T-helper 17 cell (primary cell): ENCODE measurements around the gene INCA1. TPM values are rescaled to one million over a fixed set of nuclear protein-coding genes. Genes with fewer than 3 reads are reported as not detected.
A peak's percentile ranks its signal among the peaks of the same experiment; 100 is the strongest.

ENCODE experiments used
- ATAC-seq: fragments of 150-1000 bp; cut with Tn5 transposase; 2 replicates; pipeline ENCODE4 v1.10.0; 2021; ENCODE audit warnings: mild to moderate bottlenecking, moderate library complexity
- DNase-seq, 3 donors: peaks; one replicate each; pipeline versions ENCODE4 v3.0.0 to v3.0.0-alpha.2; 2020 to 2021
- H3K9me3 ChIP-seq: one replicate; pipeline ENCODE4 v1.7.0; 2013; ENCODE audit warnings: low read length, mild to moderate bottlenecking; ENCODE audit not compliant: control insufficient read depth, poor library complexity, severe bottlenecking
- H3K27ac Mint-ChIP-seq: one replicate; pipeline ENCODE4 v1.8.0; 2022; ENCODE audit warnings: mild to moderate bottlenecking, moderate library complexity, mixed read lengths
- H3K27me3 Mint-ChIP-seq: one replicate; pipeline ENCODE4 v1.8.0; 2022; ENCODE audit warnings: mixed read lengths
- H3K36me3 Mint-ChIP-seq: one replicate; pipeline ENCODE4 v1.8.0; 2022; ENCODE audit warnings: low read depth, mixed read lengths
- H3K4me1 Mint-ChIP-seq: one replicate; pipeline ENCODE4 v1.8.0; 2022; ENCODE audit warnings: mild to moderate bottlenecking, mixed read lengths
- H3K4me3 Mint-ChIP-seq: one replicate; pipeline ENCODE4 v1.8.0; 2022; ENCODE audit warnings: mild to moderate bottlenecking, moderate library complexity, mixed read lengths
- total RNA-seq, 4 donors: library from RNA in 2 of 4; stranded (reverse) in 2 of 4; gene quantifications; one replicate each; pipeline ENCODE4 v1.2.3 and lab custom pipeline; 2022 to 2026

INCA1 gene
- total RNA-seq, 2 donors from 2014 or later = not detected

- peak overlapping the region; percentile 93 for H3K27ac Mint-ChIP-seq
- peak overlapping the region; percentile 100 for H3K4me3 Mint-ChIP-seq
- peaks cover 19% of the 10 kb centered on the region for H3K36me3 Mint-ChIP-seq
- ATAC-seq = peak; percentile 28
- peaks cover 50% of the 10 kb centered on the region for H3K4me1 Mint-ChIP-seq
- peak; percentile 50 to 61 (median 55) for DNase-seq
- no peaks in the 10 kb centered on the region for H3K27me3 Mint-ChIP-seq
- no peaks in the 10 kb centered on the region for H3K9me3 ChIP-seq
Observed at GRCh38 chr17:4947411-4948165, 49.7 kb downstream of the INCA1 start.

- Mint-ChIP-seq H3K36me3 (peaks cover 19% of the 10 kb centered on the region), H3K4me3 (peak overlapping the region; percentile 100)
- ATAC-seq = no peak
Observed at GRCh38 chr17:4947010-4947410, 50.3 kb downstream of the INCA1 start.

GRCh38 chr17:4946312-4946976 lies 50.9 kb downstream of the INCA1 start:
- Mint-ChIP-seq H3K27ac (peak overlapping the region; percentile 93), H3K4me3 (peak overlapping the region; percentile 100), H3K4me1 (peaks cover 61% of the 10 kb centered on the region), H3K36me3 (peaks cover 22% of the 10 kb centered on the region), H3K27me3 (no peaks in the 10 kb centered on the region)
- no peaks in the 10 kb centered on the region for H3K9me3 ChIP-seq
- DNase-seq = no peak
- ATAC-seq = no peak

More at GRCh38 chr17:4947010-4947410, 50.3 kb downstream of the INCA1 start:
- Mint-ChIP-seq H3K4me1 (peaks cover 56% of the 10 kb centered on the region), H3K27ac (peak overlapping the region; percentile 93), H3K27me3 (no peaks in the 10 kb centered on the region)
- DNase-seq = no peak
- no peaks in the 10 kb centered on the region for H3K9me3 ChIP-seq

DNA sequence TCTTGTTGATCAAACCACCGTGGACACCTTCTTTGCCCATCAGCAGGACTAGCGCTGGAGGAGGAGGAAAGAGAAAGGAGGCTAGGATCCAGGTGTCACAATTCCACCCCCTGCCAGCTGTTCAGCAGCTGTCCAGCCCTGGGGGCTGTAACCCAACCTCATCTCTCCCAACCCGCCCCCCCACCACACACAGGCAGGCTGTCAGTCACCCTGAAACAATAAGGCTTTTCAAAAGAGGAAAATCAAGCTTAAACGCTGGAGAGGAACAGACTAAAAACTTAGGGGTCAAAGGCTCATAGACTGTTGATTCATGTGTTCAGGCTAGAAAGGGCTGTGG lies 51.4 kb downstream of the INCA1 start:
- H3K4me1 Mint-ChIP-seq = peaks cover 63% of the 10 kb centered on the region

GRCh38 chr17:4945176-4945943 lies 52.0 kb downstream of the INCA1 start:
- Mint-ChIP-seq H3K4me3 (peak overlapping the region; percentile 100), H3K27me3 (no peaks in the 10 kb centered on the region), H3K4me1 (peaks cover 58% of the 10 kb centered on the region), H3K27ac (peak overlapping the region; percentile 93), H3K36me3 (peaks cover 26% of the 10 kb centered on the region)
- peak; percentile 40 for ATAC-seq
- no peaks in the 10 kb centered on the region for H3K9me3 ChIP-seq
- peak; percentile 48 to 61 (median 54) for DNase-seq

More for the DNA sequence above, 51.4 kb downstream of the INCA1 start:
- peak overlapping the region; percentile 93 for H3K27ac Mint-ChIP-seq
- ATAC-seq (no peak), DNase-seq (no peak)
- H3K4me3 Mint-ChIP-seq = peak overlapping the region; percentile 100
- no peaks in the 10 kb centered on the region for H3K9me3 ChIP-seq
- H3K36me3 Mint-ChIP-seq = peaks cover 26% of the 10 kb centered on the region
- H3K27me3 Mint-ChIP-seq = no peaks in the 10 kb centered on the region

- Mint-ChIP-seq H3K4me3 (peak overlapping the region; percentile 100), H3K4me1 (peaks cover 59% of the 10 kb centered on the region), H3K36me3 (peaks cover 28% of the 10 kb centered on the region), H3K27ac (peak overlapping the region; percentile 93), H3K27me3 (no peaks in the 10 kb centered on the region)
- ATAC-seq (no peak), DNase-seq (no peak)
- no peaks in the 10 kb centered on the region for H3K9me3 ChIP-seq
Observed at GRCh38 chr17:4944554-4945175, 52.7 kb downstream of the INCA1 start.

GRCh38 chr17:4944163-4944553 lies 53.2 kb downstream of the INCA1 start:
- ATAC-seq (no peak), DNase-seq (peak in 1 of 3 donors; percentile 45)
- H3K4me3 Mint-ChIP-seq = peak overlapping the region; percentile 100
- peaks cover 61% of the 10 kb centered on the region for H3K4me1 Mint-ChIP-seq
- H3K36me3 Mint-ChIP-seq = peaks cover 28% of the 10 kb centered on the region
- no peaks in the 10 kb centered on the region for H3K9me3 ChIP-seq
- H3K27me3 Mint-ChIP-seq = no peaks in the 10 kb centered on the region
- H3K27ac Mint-ChIP-seq = peak overlapping the region; percentile 93

DNA sequence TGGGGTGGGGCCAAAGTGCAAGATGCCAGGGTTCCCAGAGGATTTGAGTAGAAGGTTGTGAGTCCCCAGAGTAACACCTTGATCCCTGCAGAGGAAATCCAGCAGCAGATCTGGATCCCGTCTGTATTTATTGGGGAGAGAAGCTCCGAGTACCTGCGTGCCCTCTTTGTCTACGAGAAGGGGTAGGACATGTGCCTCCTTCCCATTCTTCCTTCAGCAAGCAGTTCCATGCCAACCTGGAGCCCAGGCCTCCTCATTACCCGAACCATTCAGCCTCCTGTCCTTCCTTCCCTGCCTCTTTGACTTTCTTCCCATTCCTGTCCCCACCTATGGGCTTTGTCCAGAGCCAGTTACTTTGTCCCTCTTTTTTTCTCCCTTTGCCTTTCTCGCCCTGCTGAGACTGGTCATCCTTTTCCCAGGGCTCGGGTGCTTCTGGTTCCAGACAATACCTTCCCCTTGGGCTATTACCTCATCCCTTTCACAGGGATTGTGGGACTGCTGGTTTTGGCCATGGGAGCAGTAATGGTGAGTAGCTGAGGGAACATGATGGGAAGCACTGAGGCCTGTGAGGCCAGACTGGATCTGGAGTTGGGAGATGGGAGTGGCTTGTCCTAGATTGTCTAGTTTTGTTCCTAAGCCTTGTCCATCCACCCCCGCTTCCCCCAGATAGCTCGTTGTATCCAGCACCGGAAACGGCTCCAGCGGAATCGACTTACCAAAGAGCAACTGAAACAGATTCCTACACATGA lies 54.4 kb downstream of the INCA1 start:
- no peak for DNase-seq
- H3K4me3 Mint-ChIP-seq = peak overlapping the region; percentile 100
- H3K4me1 Mint-ChIP-seq = peaks cover 65% of the 10 kb centered on the region
- no peaks in the 10 kb centered on the region for H3K27me3 Mint-ChIP-seq
- no peaks in the 10 kb centered on the region for H3K9me3 ChIP-seq
- H3K36me3 Mint-ChIP-seq = peaks cover 28% of the 10 kb centered on the region
- peak overlapping the region; percentile 97 for H3K27ac Mint-ChIP-seq
- ATAC-seq = no peak

DNA sequence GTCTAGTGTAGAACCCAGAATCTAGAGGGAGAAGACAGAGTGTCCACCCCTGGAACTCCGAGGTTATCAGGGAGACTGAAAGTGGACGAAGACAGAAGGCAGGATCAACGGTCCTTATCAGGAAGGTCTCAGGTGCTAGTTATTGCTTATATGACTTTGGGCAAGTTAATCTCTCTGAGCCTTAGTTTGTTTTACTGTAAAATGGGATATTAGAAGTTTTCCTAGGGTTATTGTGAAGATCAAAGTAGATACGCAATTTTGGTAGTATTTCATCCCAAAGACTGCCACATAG lies 56.1 kb downstream of the INCA1 start:
- ATAC-seq = no peak
- Mint-ChIP-seq H3K27ac (peak overlapping the region; percentile 97), H3K36me3 (peaks cover 21% of the 10 kb centered on the region)

GRCh38 chr17:4940555-4941318 lies 56.6 kb downstream of the INCA1 start:
- peaks cover 21% of the 10 kb centered on the region for H3K36me3 Mint-ChIP-seq

More for the DNA sequence above, 56.1 kb downstream of the INCA1 start:
- Mint-ChIP-seq H3K27me3 (no peaks in the 10 kb centered on the region), H3K4me3 (peak overlapping the region; percentile 99), H3K4me1 (peaks cover 59% of the 10 kb centered on the region)
- DNase-seq = no peak
- H3K9me3 ChIP-seq = no peaks in the 10 kb centered on the region

DNA sequence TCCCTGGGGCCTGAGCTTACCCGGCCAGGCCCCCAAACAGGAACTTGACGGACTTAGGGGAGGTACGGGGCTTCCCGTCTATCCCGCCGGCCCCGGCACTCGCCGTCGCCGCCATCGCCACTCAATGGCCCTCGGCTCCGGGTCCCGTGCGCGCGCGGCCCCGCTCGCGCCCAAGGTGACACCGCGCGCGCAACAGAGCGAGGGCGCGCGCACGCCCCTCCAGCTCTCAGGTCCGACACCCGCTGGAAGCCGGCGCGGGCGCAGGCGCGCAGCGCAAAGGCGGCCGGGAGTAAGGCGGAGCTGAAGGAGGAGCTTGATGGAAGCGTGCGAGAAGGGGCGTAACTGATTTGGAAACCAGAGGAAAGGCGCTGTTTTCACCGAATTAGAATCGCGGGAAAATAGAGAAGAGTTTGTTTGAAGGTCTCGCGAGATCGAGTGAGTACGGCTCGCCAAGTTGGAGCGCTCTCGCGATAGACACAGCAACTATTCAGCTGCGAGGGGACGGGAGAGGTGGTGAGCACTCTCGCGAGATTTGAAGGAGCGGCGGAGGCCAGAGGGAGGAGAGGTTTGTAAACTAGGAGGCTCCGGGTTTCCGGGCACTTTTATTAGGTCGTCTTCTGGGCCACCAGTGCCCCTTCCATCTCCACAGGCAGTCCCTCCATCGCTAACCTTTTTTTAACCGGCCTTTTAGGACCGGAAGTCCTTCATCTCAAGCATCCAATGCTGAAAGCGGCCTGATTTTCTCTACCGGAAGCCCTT lies 57.3 kb downstream of the INCA1 start, which contains the start of the genes RNF167 and SLC25A11:
RNF167 (plus strand) TSS at position 473 of the 759 bp plus-strand sequence. CDS start 642 bp downstream, outside the sequence.
SLC25A11 (minus strand) TSS at position 251 of the 759 bp plus-strand sequence; CDS start at position 115, 136 bp downstream.
- Mint-ChIP-seq H3K36me3 (peaks cover 13% of the 10 kb centered on the region), H3K4me3 (peak within 1 kb of the TSS; percentile 99), H3K27ac (peak within 1 kb of the TSS; percentile 97), H3K27me3 (no peaks in the 10 kb centered on the region), H3K4me1 (peaks cover 53% of the 10 kb centered on the region)
- H3K9me3 ChIP-seq = no peaks in the 10 kb centered on the region
- ATAC-seq (peak; percentile 87), DNase-seq (peak; percentile 88 to 95 (median 92))

More at GRCh38 chr17:4940555-4941318, 56.6 kb downstream of the INCA1 start:
- ATAC-seq = no peak
- DNase-seq = peak; percentile 26 to 35 (median 29)
- peaks cover 60% of the 10 kb centered on the region for H3K4me1 Mint-ChIP-seq
- peak overlapping the region; percentile 99 for H3K4me3 Mint-ChIP-seq
- no peaks in the 10 kb centered on the region for H3K27me3 Mint-ChIP-seq
- H3K9me3 ChIP-seq = no peaks in the 10 kb centered on the region
- peak overlapping the region; percentile 97 for H3K27ac Mint-ChIP-seq
